ENCODE results near the gene CYSRT1.

The CYSRT1 gene

GRCh38 chr9:137181680-137182079 is 43.3 kb upstream of the CYSRT1 start (continued):
- TF ChIP-seq, protein P1, sequence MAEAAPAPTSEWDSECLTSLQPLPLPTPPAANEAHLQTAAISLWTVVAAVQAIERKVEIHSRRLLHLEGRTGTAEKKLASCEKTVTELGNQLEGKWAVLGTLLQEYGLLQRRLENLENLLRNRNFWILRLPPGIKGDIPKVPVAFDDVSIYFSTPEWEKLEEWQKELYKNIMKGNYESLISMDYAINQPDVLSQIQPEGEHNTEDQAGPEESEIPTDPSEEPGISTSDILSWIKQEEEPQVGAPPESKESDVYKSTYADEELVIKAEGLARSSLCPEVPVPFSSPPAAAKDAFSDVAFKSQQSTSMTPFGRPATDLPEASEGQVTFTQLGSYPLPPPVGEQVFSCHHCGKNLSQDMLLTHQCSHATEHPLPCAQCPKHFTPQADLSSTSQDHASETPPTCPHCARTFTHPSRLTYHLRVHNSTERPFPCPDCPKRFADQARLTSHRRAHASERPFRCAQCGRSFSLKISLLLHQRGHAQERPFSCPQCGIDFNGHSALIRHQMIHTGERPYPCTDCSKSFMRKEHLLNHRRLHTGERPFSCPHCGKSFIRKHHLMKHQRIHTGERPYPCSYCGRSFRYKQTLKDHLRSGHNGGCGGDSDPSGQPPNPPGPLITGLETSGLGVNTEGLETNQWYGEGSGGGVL (tag by site-specific recombination; IDR thresholded peaks at IDR 0.05): no peak
- TF ChIP-seq BCL11A (tag by site-specific recombination; IDR thresholded peaks at IDR 0.05; ENCODE audit: low read depth) (no peak), ZNF239 (tag by site-specific recombination; IDR thresholded peaks at IDR 0.05) (no peak), ZNF792 (tag by site-specific recombination; IDR thresholded peaks at IDR 0.05) (no peak), ZNF132 (tag by site-specific recombination; IDR thresholded peaks at IDR 0.05; ENCODE audit: borderline replicate concordance) (no peak), GLI4 (tag by site-specific recombination; IDR thresholded peaks at IDR 0.05) (no peak)

GRCh38 chr9:137182836-137183235 is 42.1 kb upstream of the CYSRT1 start:
- peaks cover 0 to 92% of the 10 kb centered on the region in 2 experiments; a peak in 2 of 3 replicates for H3K36me3 ChIP-seq (ENCODE audit: control insufficient read depth in 2 of 2, insufficient read depth in 1 of 2, low read length in 2 of 2)
- CTCF ChIA-PET: no interaction called here
- no peak overlapping the region for H3K27ac ChIP-seq (ENCODE audit: extremely low read depth, low read depth, low read length)
- H3K4me1 ChIP-seq (ENCODE audit: control insufficient read depth, insufficient read depth, low read length): peaks cover 8% of the 10 kb centered on the region
- TF ChIP-seq ZNF571 (tag by site-specific recombination; IDR thresholded peaks at IDR 0.05): no peak
- TF ChIP-seq ZNF280C (tag by site-specific recombination; IDR thresholded peaks at IDR 0.05): no peak
- no peak for TF ChIP-seq ZNF791 (tag by site-specific recombination; IDR thresholded peaks at IDR 0.05)
- no peak for TF ChIP-seq ZNF121 (tag by site-specific recombination; IDR thresholded peaks at IDR 0.05)
- TF ChIP-seq ZNF211 (tag by site-specific recombination; IDR thresholded peaks at IDR 0.05; ENCODE audit: low read depth): no peak
- TF ChIP-seq, protein P2, sequence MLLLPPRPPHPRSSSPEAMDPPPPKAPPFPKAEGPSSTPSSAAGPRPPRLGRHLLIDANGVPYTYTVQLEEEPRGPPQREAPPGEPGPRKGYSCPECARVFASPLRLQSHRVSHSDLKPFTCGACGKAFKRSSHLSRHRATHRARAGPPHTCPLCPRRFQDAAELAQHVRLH (tag by site-specific recombination; IDR thresholded peaks at IDR 0.05): no peak
- no peak overlapping the region for H3K4me3 ChIP-seq (ENCODE audit: low read depth, low read length)
- POLR2A ChIA-PET: no interaction called here
- no peaks in the 10 kb centered on the region for H3K9me3 ChIP-seq (ENCODE audit: control insufficient read depth, insufficient read depth, low read depth, low read length)

DNA sequence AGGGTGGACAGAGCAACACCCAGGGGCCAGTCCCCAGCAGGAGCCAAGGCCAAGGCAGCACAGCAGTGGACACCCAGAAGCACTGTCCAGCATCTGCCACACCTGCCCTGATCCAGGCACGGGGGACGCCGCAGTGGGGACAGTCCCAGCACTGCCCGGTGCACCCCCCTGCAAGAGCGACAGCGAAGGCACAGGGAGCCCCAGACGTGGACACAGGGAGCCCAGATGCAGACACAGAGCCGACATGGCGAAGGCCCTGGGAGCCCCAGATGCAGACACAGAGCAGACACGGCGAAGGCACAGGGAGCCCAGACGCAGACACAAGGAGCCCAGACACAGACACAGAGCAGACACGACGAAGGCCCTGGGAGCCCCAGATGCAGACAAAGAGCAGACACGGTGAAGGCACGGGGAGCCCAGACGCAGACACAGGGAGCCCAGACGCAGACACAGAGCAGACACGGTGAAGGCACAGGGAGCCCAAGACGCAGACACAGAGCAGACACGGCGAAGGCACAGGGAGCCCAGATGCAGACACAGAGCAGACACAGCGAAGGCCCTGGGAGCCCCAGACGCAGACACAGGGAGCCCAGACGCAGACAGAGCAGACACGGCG is 40.9 kb upstream of the CYSRT1 start:
- Histone ChIP-seq H3K27ac (ENCODE audit: extremely low read depth, low read depth, low read length) (no peak overlapping the region), H3K4me3 (ENCODE audit: low read depth, low read length) (no peak overlapping the region), H3K9me3 (ENCODE audit: control insufficient read depth, insufficient read depth, low read depth, low read length) (no peaks in the 10 kb centered on the region), H3K4me1 (ENCODE audit: control insufficient read depth, insufficient read depth, low read length) (peaks cover 8% of the 10 kb centered on the region), H3K36me3 (ENCODE audit: control insufficient read depth in 2 of 2, insufficient read depth in 1 of 2, low read length in 2 of 2) (peaks cover 0 to 80% of the 10 kb centered on the region in 2 experiments; a peak in 2 of 3 replicates)
- TF ChIP-seq ZNF792 (tag by site-specific recombination; IDR thresholded peaks at IDR 0.05) (no peak), BCL11B (tag by site-specific recombination; IDR thresholded peaks at IDR 0.05; ENCODE audit: low read depth) (no peak), ZSCAN16 (tag by site-specific recombination; IDR thresholded peaks at IDR 0.05) (no peak)
- POLR2A ChIA-PET: no interaction called here
- CTCF ChIA-PET: no interaction called here

DNA sequence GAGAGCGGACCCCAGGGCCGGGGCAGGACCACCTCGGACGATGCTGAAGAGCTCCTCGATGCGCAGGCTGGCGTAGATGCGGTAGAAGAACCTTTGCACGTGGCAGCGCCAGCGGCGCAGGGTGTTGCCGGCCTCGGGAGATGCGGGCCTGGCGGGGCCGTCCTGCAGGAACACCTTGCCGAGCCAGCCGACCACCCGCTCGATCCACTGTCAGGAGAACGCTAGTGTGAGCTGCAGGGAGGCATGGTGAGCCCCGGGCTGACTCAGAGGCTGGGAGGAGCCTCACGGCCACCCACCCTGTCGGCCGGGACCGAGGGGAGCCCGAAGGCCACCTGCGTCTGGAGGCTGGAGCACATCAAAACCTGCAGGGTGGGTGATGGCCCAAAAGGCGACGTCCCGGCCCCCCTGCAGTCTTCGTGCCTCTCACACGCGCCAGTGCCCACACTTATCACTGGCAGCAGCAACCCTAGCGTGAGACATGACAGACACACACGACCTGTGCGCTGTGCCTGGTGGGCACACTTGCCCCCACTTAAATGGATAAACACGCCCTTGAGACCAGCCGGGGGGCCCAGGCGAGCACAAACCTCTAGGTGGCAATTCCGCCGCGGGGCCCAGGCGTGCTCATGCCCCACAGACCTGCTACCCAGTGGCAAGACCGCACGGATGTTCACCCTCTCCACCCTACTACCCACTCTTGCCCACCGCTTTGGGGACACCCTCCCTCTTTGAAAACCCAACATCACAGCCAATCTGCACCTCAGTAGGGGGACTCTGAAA is 39.9 kb upstream of the CYSRT1 start:
- POLR2A ChIA-PET: interaction anchor here (0.8 kb wide), 1 partner anchor 9 kb away, joined by 3 read pairs; no protein-coding TSS in a partner anchor
- no peak overlapping the region for H3K4me3 ChIP-seq (ENCODE audit: low read depth, low read length)
- H3K4me1 ChIP-seq (ENCODE audit: control insufficient read depth, insufficient read depth, low read length): peaks cover 11% of the 10 kb centered on the region
- H3K27ac ChIP-seq (ENCODE audit: extremely low read depth, low read depth, low read length): no peak overlapping the region
- H3K36me3 ChIP-seq (ENCODE audit: control insufficient read depth in 2 of 2, insufficient read depth in 1 of 2, low read length in 2 of 2): peaks cover 0 to 74% of the 10 kb centered on the region in 2 experiments; a peak in 1 of 3 replicates
- H3K9me3 ChIP-seq (ENCODE audit: control insufficient read depth, insufficient read depth, low read depth, low read length): no peaks in the 10 kb centered on the region
- CTCF ChIA-PET: no interaction called here
- TF ChIP-seq ZNF624 (tag by site-specific recombination; IDR thresholded peaks at IDR 0.05): no peak
